Esophagus (tissue), 2 donors: ENCODE data around the gene STPG4. TPM values are rescaled to one million over a fixed set of nuclear protein-coding genes. Genes with fewer than 3 reads are reported as not detected.

ENCODE experiments used
- H3K27ac ChIP-seq, 2 donors: one replicate each; pipeline ENCODE4 v1.5.1; 2013; ENCODE audit warnings: low read depth in 2 of 2, mild to moderate bottlenecking in 2 of 2, inconsistent platforms in 1 of 2, low read length in 1 of 2, moderate library complexity in 1 of 2
- H3K27me3 ChIP-seq, 2 donors: one replicate each; pipeline ENCODE4 v1.6.1; 2013; ENCODE audit warnings: low read length in 2 of 2, control low read depth in 1 of 2, mild to moderate bottlenecking in 1 of 2; ENCODE audit not compliant: insufficient read depth in 2 of 2, control insufficient read depth in 1 of 2
- H3K36me3 ChIP-seq, 2 donors: one replicate each; pipeline ENCODE4 v1.6.1; 2013; ENCODE audit warnings: low read length in 1 of 2; ENCODE audit not compliant: control insufficient read depth in 2 of 2, insufficient read depth in 2 of 2
- H3K4me1 ChIP-seq, 2 donors: one replicate each; pipeline ENCODE4 v1.6.1; 2013; ENCODE audit warnings: low read length in 1 of 2; ENCODE audit not compliant: control insufficient read depth in 2 of 2, insufficient read depth in 2 of 2
- H3K4me3 ChIP-seq, 2 donors: one replicate each; pipeline ENCODE4 v1.5.1; 2013; ENCODE audit warnings: low read length in 2 of 2, mild to moderate bottlenecking in 2 of 2, low read depth in 1 of 2, moderate library complexity in 1 of 2
- H3K9me3 ChIP-seq, 2 donors: one replicate each; pipeline ENCODE4 v1.6.1; 2013; ENCODE audit warnings: mild to moderate bottlenecking in 2 of 2, low read depth in 1 of 2, low read length in 1 of 2, moderate library complexity in 1 of 2; ENCODE audit not compliant: control insufficient read depth in 2 of 2, insufficient read depth in 1 of 2
- WGBS, 2 donors: extraction: QIAGEN DNeasy Blood & Tissue Kit; methylation state at CpG; one replicate each; pipeline ENCODE4 v1.1.7; 2013; 5-methylcytosine and 5-hydroxymethylcytosine counted together
- polyA plus RNA-seq, 2 donors: library from polyadenylated mRNA; stranded (reverse); fragments of 200-250 nt; gene quantifications; one replicate each; pipeline ENCODE4 v1.2.3, GENCODE V29; 2013
- donor health status: healthy with polysubstance abuse.
- donor health status: Bipolar disorder and iron deficiency.

STPG4 gene
- polyA plus RNA-seq, 2 donors: not detected

GRCh38 chr2:47063538-47063930 lies 91.6 kb downstream of the STPG4 start:
- 47% methylated on average over 4 of the region's 4 CpGs for WGBS, 2 donors
- H3K4me3 ChIP-seq: no peak overlapping the region
- H3K4me1 ChIP-seq: peaks cover 8 to 9% of the 10 kb centered on the region in 2 donors
- H3K36me3 ChIP-seq: peaks cover 5 to 21% of the 10 kb centered on the region in 2 donors
- H3K27me3 ChIP-seq: no peaks in the 10 kb centered on the region
- no peaks in the 10 kb centered on the region for H3K9me3 ChIP-seq
- H3K27ac ChIP-seq: no peak overlapping the region

GRCh38 chr2:47062681-47063537 lies 92.2 kb downstream of the STPG4 start:
- Histone ChIP-seq H3K27ac (no peak overlapping the region), H3K4me1 (peaks cover 5 to 6% of the 10 kb centered on the region in 2 donors)

GRCh38 chr2:47061944-47062678 lies 93.0 kb downstream of the STPG4 start:
- WGBS, 2 donors: 68 to 72% methylated on average over 10 of the region's 10 CpGs
- peaks cover 4 to 5% of the 10 kb centered on the region in 2 donors for H3K4me1 ChIP-seq
- peaks cover 5 to 18% of the 10 kb centered on the region in 2 donors for H3K36me3 ChIP-seq
- H3K27me3 ChIP-seq: no peaks in the 10 kb centered on the region
- H3K9me3 ChIP-seq: no peaks in the 10 kb centered on the region
- H3K27ac ChIP-seq: peak overlapping the region in 1 of 2 donors; percentile 42
- no peak overlapping the region for H3K4me3 ChIP-seq

More at GRCh38 chr2:47062681-47063537, 92.2 kb downstream of the STPG4 start:
- H3K4me3 ChIP-seq: no peak overlapping the region
- peaks cover 5 to 21% of the 10 kb centered on the region in 2 donors for H3K36me3 ChIP-seq
- WGBS, 2 donors: 58 to 66% methylated on average over 8 of the region's 8 CpGs
- no peaks in the 10 kb centered on the region for H3K27me3 ChIP-seq
- H3K9me3 ChIP-seq: no peaks in the 10 kb centered on the region

GRCh38 chr2:47060652-47061170 lies 94.4 kb downstream of the STPG4 start:
- Histone ChIP-seq H3K27me3 (no peaks in the 10 kb centered on the region), H3K27ac (no peak overlapping the region), H3K36me3 (peaks cover 5 to 18% of the 10 kb centered on the region in 2 donors), H3K4me1 (peaks cover 6% of the 10 kb centered on the region in 2 donors), H3K9me3 (no peaks in the 10 kb centered on the region), H3K4me3 (no peak overlapping the region)
- WGBS, 2 donors: 96 to 97% methylated on average over 11 of the region's 11 CpGs

DNA sequence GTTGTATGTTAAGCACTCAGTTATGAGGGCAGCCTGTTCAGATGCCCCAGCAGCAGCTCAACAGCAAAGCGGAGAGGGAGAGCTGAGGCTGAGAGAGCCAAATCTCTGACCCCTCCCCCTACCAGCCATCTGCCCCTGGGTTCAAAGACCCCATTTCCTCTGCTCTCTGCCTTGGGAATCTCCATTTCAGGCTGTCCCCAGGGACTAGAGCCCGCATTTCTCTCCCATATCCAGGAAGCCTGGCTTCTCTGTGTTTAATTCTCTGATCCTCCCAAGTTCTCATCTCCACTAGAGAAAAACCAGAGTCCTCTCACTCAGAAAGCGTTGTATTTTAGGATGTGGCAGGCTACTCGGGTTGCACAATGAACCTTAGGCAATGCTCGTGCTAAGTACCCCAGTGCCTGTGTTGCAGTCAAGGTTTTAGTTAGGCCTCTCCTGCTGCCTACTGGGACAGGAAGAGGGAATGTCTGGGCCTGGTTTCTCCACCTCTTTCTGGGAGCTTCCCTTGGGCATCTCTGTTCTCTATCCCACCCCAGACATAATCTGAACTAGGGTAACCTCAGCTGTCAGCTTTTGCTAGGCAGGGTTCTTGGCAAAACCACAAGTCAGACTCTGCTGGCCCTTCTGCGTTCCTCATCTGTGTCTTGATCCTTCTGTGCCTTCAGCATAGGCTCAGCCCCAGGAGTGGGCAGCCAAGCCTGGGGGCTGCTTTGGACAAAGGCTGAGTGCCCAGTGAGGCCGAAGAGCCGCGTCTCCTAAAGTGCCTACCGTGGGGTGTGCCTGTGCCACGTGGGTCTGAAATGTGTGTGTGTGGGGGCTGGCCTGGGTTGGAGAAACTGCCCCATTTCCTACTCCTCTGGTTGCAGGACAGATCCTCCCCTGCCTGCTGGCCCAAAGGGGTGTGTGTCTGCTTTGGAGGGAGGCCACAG lies 96.8 kb downstream of the STPG4 start:
- Histone ChIP-seq H3K27me3 (no peaks in the 10 kb centered on the region), H3K36me3 (peaks cover 5 to 16% of the 10 kb centered on the region in 2 donors), H3K4me1 (peaks cover 4% of the 10 kb centered on the region in 2 donors), H3K27ac (peak overlapping the region; percentile 77 to 84), H3K9me3 (no peaks in the 10 kb centered on the region), H3K4me3 (no peak overlapping the region)
- 69 to 74% methylated on average over 11 of the region's 11 CpGs for WGBS, 2 donors

DNA sequence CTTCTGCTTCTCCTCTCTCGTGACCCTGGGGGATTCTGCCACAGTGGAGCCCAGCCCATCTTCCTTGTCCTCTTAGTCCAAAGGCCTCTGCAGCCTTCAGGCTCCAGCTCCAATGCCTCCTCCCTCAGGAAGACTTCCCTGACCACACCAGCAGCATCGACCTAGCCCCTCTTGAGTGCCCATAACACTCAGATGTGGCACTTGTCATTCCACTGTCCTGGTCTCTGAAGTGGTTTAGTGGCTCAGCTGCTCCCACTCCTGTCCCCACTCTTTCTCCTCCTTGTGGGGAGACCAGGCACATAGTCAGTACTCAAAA lies 97.5 kb downstream of the STPG4 start:
- H3K4me3 ChIP-seq: no peak overlapping the region
- peaks cover 5 to 14% of the 10 kb centered on the region in 2 donors for H3K36me3 ChIP-seq
- 47 to 54% methylated on average over 2 of the region's 2 CpGs for WGBS, 2 donors
- peaks cover 4% of the 10 kb centered on the region in 2 donors for H3K4me1 ChIP-seq
- H3K27me3 ChIP-seq: no peaks in the 10 kb centered on the region
- no peaks in the 10 kb centered on the region for H3K9me3 ChIP-seq
- H3K27ac ChIP-seq: peak overlapping the region; percentile 77 to 84

GRCh38 chr2:47056868-47057686 lies 98.0 kb downstream of the STPG4 start:
- Histone ChIP-seq H3K9me3 (no peaks in the 10 kb centered on the region), H3K4me3 (no peak overlapping the region), H3K27ac (peak overlapping the region; percentile 77 to 84), H3K36me3 (peaks cover 9 to 18% of the 10 kb centered on the region in 2 donors), H3K4me1 (peaks cover 4% of the 10 kb centered on the region in 2 donors), H3K27me3 (no peaks in the 10 kb centered on the region)
- 62 to 64% methylated on average over 15 of the region's 15 CpGs for WGBS, 2 donors

GRCh38 chr2:47056374-47056773 lies 98.7 kb downstream of the STPG4 start:
- H3K27ac ChIP-seq: peak overlapping the region; percentile 77 to 84
- WGBS, 2 donors: 68 to 72% methylated on average over 5 of the region's 5 CpGs
- no peaks in the 10 kb centered on the region for H3K27me3 ChIP-seq
- H3K9me3 ChIP-seq: no peaks in the 10 kb centered on the region
- no peak overlapping the region for H3K4me3 ChIP-seq
- H3K36me3 ChIP-seq: peaks cover 16 to 24% of the 10 kb centered on the region in 2 donors
- peaks cover 4% of the 10 kb centered on the region in 2 donors for H3K4me1 ChIP-seq
